H1 (cell line): ENCODE data around the gene LLPH. TPM values are rescaled to one million over a fixed set of nuclear protein-coding genes. Genes with fewer than 3 reads are reported as not detected.

Experiments used
- polyA plus RNA-seq, 7 experiments: library from polyadenylated mRNA; depleted of rRNA in 3 of 7; stranded (reverse) in 5 of 7; unstranded in 2 of 7; fragments of >200 nt in 5 of 7; fragments of 200-250 nt in 2 of 7; gene quantifications; 1 replicate in 5 of 7; 2 replicates in 1 of 7; 4 replicates in 1 of 7; pipeline versions ENCODE4 v1.2.1 to v1.2.3, GENCODE V29; 2011 to 2013; ENCODE audit warnings: missing spikeins in 2 of 7, mixed read lengths in 2 of 7
- total RNA-seq: library from RNA; stranded (reverse); fragmentation: NEBNext Ultra II Directional; extraction: Animal tissue kit (Norgen Biotek cat#: 25700); gene quantifications from 2 replicates; pipeline ENCODE4 v1.2.1, GENCODE V29; 2021

Gene LLPH
- total and polyA plus RNA-seq, 2 of the 8 experiments (the other 6 are each of a cell fraction or from before 2014, with no cell fraction given), result 2.3 to 31.3 TPM

Other genes starting within 250 kb of the LLPH start
- 12.8 and 15.5 TPM in 2 replicates for gene TMBIM4, start 39.2 kb upstream of the LLPH start, total RNA-seq
- gene TMBIM4, start 39.2 kb upstream of the LLPH start, polyA plus RNA-seq (2011; rRNA removed), result 42.6 and 46.6 TPM in 2 replicates
- gene IRAK3, start 58.5 kb upstream of the LLPH start, total RNA-seq, result 1.8 and 2.2 TPM in 2 replicates
- 0.28 and 0.51 TPM in 2 replicates for gene IRAK3, start 58.5 kb upstream of the LLPH start, polyA plus RNA-seq (2011; rRNA removed)
- 6.5 and 7.6 TPM in 2 replicates for gene HELB, start 171.7 kb upstream of the LLPH start, total RNA-seq
- gene HELB, start 171.7 kb upstream of the LLPH start, polyA plus RNA-seq (2011; rRNA removed), result 1.4 and 1.8 TPM in 2 replicates